ENCODE data around the gene MRPS27.

MRPS27 gene

DNA sequence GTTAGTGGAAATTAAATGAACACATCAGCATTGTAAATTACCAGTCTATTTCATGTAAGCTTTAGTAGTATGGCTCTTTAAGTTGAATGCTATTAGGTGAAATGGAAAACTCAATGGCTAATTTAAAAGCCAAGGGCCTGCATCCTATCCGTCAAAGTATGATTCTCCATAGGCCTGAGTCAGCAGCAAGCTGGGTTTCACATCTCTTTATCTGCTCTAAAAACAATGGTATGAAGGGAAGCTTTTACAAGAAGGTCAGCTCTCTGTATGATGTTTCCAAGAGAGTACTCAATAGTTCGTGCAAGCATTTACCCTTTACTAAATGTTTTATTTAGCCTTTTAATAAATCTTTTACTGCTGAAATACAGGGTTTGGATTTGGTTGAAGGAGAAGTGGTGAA, 149.9 kb downstream of the MRPS27 start:
- no peak for DNase-seq (ENCODE audit: low read depth, low spot score)
- TF ChIP-seq CTCF (IDR thresholded peaks at IDR 0.05; ENCODE audit: low read depth, low read length), result no peak
- H3K4me3 ChIP-seq (ENCODE audit: low read depth, low read length), result no peak overlapping the region
- in situ Hi-C loops (cut with HindIII; ENCODE audit: low sequenced_read_pairs), result no loop called here

Data from astrocyte of the spinal cord (primary cell).